Measurements from ENCODE around the gene PRDM16.

Gene PRDM16

GRCh38 chr1:3155056-3155925, 86.3 kb downstream of the PRDM16 start:
- no peaks in the 10 kb centered on the region for H3K27me3 ChIP-seq (ENCODE audit: insufficient read depth, low read depth, severe bottlenecking)
- no peaks in the 10 kb centered on the region for H3K36me3 ChIP-seq
- H3K4me3 ChIP-seq (ENCODE audit: low read depth, low read length), result no peak overlapping the region
- no peak for DNase-seq
- no peak for TF ChIP-seq CTCF (IDR thresholded peaks at IDR 0.05; ENCODE audit: low read depth, low read length)
- no peaks in the 10 kb centered on the region for H3K9me3 ChIP-seq (ENCODE audit: severe bottlenecking)
- H3K27ac ChIP-seq, result no peak overlapping the region; the same call in 1 of the 2 replicates

GRCh38 chr1:3155926-3156220, 86.9 kb downstream of the PRDM16 start:
- H3K27me3 ChIP-seq (ENCODE audit: insufficient read depth, low read depth, severe bottlenecking), result no peaks in the 10 kb centered on the region
- no peaks in the 10 kb centered on the region for H3K36me3 ChIP-seq
- peak overlapping the region; percentile 16; the same call in 1 of the 2 replicates for H3K27ac ChIP-seq
- H3K4me3 ChIP-seq (ENCODE audit: low read depth, low read length), result no peak overlapping the region
- no peaks in the 10 kb centered on the region for H3K9me3 ChIP-seq (ENCODE audit: severe bottlenecking)
- no peak for DNase-seq
- TF ChIP-seq CTCF (IDR thresholded peaks at IDR 0.05; ENCODE audit: low read depth, low read length), result no peak

- Histone ChIP-seq H3K36me3 (no peaks in the 10 kb centered on the region), H3K9me3 (ENCODE audit: severe bottlenecking) (no peaks in the 10 kb centered on the region), H3K27me3 (ENCODE audit: insufficient read depth, low read depth, severe bottlenecking) (no peaks in the 10 kb centered on the region), H3K4me3 (ENCODE audit: low read depth, low read length) (no peak overlapping the region), H3K27ac (peak overlapping the region; percentile 11)
- no peak for TF ChIP-seq CTCF (IDR thresholded peaks at IDR 0.05; ENCODE audit: low read depth, low read length)
- peak; percentile 43 for DNase-seq
Observed at GRCh38 chr1:3156936-3157335, 87.9 kb downstream of the PRDM16 start.

- no peaks in the 10 kb centered on the region for H3K9me3 ChIP-seq (ENCODE audit: severe bottlenecking)
- H3K36me3 ChIP-seq, result no peaks in the 10 kb centered on the region
- TF ChIP-seq CTCF (IDR thresholded peaks at IDR 0.05; ENCODE audit: low read depth, low read length), result no peak
- no peak overlapping the region for H3K27ac ChIP-seq
- no peaks in the 10 kb centered on the region for H3K27me3 ChIP-seq (ENCODE audit: insufficient read depth, low read depth, severe bottlenecking)
- DNase-seq, result no peak
- H3K4me3 ChIP-seq (ENCODE audit: low read depth, low read length), result no peak overlapping the region
Observed at GRCh38 chr1:3158347-3158746, 89.3 kb downstream of the PRDM16 start.

GRCh38 chr1:3159121-3159520, 90.1 kb downstream of the PRDM16 start:
- TF ChIP-seq CTCF (IDR thresholded peaks at IDR 0.05; ENCODE audit: low read depth, low read length), result no peak
- no peaks in the 10 kb centered on the region for H3K27me3 ChIP-seq (ENCODE audit: insufficient read depth, low read depth, severe bottlenecking)
- DNase-seq, result no peak

GRCh38 chr1:3159996-3160395, 91.0 kb downstream of the PRDM16 start:
- Histone ChIP-seq H3K4me3 (ENCODE audit: low read depth, low read length) (no peak overlapping the region), H3K9me3 (ENCODE audit: severe bottlenecking) (no peaks in the 10 kb centered on the region), H3K36me3 (no peaks in the 10 kb centered on the region), H3K27ac (no peak overlapping the region), H3K27me3 (ENCODE audit: insufficient read depth, low read depth, severe bottlenecking) (no peaks in the 10 kb centered on the region)
- no peak for TF ChIP-seq CTCF (IDR thresholded peaks at IDR 0.05; ENCODE audit: low read depth, low read length)
- DNase-seq, result no peak

More at GRCh38 chr1:3159121-3159520, 90.1 kb downstream of the PRDM16 start:
- no peaks in the 10 kb centered on the region for H3K36me3 ChIP-seq
- no peak overlapping the region for H3K27ac ChIP-seq
- no peak overlapping the region for H3K4me3 ChIP-seq (ENCODE audit: low read depth, low read length)
- H3K9me3 ChIP-seq (ENCODE audit: severe bottlenecking), result no peaks in the 10 kb centered on the region

All from WERI-Rb-1 (cell line).